OCI-M2 (cell line): ENCODE results near the gene PTPRN.
A peak's percentile ranks its signal among the peaks of the same experiment; 100 is the strongest.
"Not testable (repeated sequence)": the region's sequence is repeated elsewhere in the genome, so short reads cannot be mapped to it uniquely, and the experiment has no call there.

ENCODE experiments used
- DNase-seq: peaks from one replicate; lab custom pipeline; 2025; ENCODE audit not compliant: unreplicated experiment; lab: John Stamatoyannopoulos, UW

PTPRN gene

GRCh38 chr2:219287580-219288265, 21.5 kb downstream of the PTPRN start:
- DNase-seq = no peak

GRCh38 chr2:219287116-219287440, 22.1 kb downstream of the PTPRN start:
- not testable (repeated sequence) for DNase-seq

- no peak for DNase-seq
These were observed 22.6 kb downstream of the PTPRN start for GRCh38 chr2:219286436-219287115.

- no peak for DNase-seq
These were observed 23.2 kb downstream of the PTPRN start for GRCh38 chr2:219285894-219286425.

- DNase-seq = no peak
These were observed 23.8 kb downstream of the PTPRN start for GRCh38 chr2:219285373-219285735.

DNA sequence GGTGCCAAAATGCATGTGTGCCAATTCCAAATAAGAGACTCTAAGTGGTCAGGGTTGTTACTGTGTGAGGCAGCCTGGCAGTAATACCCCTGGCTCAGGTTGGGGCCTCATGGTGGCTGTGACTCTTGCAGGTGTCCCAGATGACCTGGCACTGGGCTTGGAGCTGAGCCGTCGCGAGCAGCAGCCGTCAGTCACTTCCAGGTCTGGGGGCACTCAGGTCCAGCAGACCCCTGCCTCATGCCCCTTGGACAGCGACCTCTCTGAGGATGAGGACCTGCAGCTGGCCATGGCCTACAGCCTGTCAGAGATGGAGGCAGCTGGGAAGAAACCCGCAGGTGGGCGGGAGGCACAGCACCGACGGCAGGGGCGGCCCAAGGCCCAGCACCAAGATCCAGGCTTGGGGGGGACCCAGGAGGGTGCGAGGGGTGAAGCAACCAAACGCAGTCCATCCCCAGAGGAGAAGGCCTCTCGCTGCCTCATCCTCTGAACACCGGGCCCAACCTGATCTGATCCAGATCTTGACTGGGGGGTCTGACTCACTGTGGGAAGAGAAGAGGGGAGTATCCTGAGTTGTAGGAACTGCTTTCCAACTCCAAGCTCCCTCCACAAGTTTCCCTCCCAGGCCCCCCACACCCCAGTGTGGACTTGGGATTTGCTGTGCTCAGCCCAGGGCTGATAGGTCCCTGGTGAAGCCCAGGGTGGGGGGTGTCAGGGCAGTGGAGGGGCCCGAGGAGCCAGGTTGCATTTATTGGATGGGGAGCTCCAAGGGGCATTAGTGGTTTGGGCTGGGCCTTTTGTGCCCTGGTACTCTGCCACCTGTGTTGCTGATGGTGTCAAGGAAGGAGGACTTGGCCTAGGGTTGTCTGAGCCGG, 24.5 kb downstream of the PTPRN start:
- no peak for DNase-seq

- no peak for DNase-seq
These were observed 26.1 kb downstream of the PTPRN start for GRCh38 chr2:219282943-219283581.

DNA sequence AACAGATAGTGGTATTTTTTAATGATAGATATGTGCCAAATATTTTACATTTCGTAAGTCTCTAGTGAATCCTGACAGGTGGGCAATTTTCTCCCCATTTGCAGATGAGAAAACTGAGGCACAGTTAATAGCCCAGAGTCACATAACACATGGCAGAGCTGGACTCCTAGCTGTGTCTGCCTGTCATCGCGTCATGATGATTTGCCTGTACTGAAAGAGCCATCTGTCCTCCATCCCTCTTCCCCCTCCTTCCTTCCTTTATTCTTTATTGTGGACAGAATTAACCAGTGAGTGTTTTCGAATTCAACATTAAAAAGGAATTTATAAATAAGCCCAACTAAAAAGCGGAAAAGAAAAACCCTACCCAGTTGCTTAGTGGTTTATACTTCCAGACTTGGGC, 26.8 kb downstream of the PTPRN start:
- no peak for DNase-seq

DNA sequence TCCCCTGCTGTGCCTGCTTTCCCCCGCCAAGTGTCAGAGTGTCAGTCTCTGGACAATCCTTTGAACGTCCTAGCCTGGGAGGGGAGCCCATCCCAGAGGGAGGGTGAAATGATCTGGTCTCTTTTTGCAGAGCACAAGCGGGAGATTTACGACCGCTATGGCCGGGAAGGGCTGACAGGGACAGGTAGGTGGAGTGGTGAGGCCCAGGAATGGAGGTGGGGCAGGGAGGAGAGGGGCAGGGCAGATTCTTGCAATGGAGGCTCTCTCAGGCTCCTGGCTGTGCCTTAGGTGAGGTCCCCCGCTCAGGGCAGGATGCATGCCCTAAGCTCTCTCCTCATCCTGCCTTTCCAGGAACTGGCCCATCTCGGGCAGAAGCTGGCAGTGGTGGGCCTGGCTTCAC, 27.6 kb downstream of the PTPRN start:
- no peak for DNase-seq

GRCh38 chr2:219280651-219281050, 28.6 kb downstream of the PTPRN start:
- no peak for DNase-seq

- DNase-seq = no peak
These were observed 29.2 kb downstream of the PTPRN start for GRCh38 chr2:219279916-219280516.

DNA sequence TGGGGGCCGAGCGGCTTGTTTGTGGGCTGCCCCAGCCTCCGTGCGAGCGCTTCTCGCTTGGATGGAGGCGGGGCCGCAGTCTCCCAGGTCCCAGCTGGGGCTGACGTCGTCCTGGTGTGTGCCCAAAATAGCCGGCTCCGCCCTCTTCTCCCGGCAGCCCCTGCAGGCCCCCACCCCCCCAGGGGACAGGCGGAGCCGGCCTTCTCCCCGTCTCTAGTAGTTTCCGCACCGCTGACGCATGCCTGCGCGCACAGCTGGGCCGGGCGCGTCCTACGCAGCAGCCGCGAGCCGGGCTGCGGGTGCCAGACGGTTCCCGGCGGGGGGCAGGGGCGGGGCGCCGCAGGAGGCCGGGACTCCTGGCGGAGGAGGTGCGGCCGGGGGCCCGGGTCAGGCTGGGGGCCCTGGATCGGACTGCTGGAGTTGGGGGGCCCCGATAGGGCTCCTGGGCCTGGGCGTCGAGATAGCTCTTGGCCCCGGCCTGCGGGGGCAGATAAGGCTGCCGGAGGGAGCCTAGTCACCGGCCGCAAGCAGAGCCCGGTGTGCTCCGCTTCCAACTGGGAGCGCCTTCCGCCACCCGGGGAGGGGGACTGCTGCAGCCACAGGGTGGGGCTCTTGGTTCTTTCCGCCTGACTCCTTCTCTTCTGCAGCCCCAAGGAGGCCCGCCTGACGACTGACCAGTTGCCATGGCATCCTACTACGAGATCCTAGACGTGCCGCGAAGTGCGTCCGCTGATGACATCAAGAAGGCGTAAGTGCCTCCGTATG, 29.9 kb downstream of the PTPRN start, which contains the start of gene DNAJB2:
Gene DNAJB2 (plus strand): TSS at position 216 of the 765 bp plus-strand sequence. CDS start 468 bp downstream, at position 684.
- peak; percentile 93 for DNase-seq

GRCh38 chr2:219278655-219279150, 30.5 kb downstream of the PTPRN start:
- DNase-seq = no peak

GRCh38 chr2:219277703-219278654, 31.2 kb downstream of the PTPRN start:
- DNase-seq = no peak

DNA sequence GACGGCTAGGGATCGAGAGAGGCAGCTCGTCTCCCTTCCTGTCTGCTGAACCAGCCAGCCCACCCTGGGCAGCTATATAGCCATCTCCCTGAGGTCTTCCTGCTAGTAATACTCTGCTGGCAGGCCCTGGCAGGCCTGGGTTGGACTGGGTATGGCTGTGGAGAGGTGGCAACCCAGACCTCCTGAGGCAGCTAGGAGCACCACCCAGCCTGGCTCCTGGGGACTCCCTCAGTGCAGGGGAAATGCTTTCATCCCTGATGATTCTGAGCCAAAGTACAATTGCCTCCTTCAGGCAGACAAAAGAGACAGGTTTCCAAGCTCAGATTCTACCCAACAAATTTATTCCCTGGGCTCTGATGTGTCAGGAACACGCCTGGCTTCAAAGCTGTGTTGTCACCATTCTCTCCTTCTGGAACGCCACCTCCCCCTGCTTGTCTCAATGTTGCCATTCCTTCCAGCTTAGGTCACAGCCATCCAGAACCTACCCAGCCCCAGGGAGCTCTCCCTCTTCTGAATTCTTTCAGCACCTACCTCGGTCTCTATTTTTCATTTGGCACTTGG, 34.8 kb downstream of the PTPRN start:
- no peak for DNase-seq

DNA sequence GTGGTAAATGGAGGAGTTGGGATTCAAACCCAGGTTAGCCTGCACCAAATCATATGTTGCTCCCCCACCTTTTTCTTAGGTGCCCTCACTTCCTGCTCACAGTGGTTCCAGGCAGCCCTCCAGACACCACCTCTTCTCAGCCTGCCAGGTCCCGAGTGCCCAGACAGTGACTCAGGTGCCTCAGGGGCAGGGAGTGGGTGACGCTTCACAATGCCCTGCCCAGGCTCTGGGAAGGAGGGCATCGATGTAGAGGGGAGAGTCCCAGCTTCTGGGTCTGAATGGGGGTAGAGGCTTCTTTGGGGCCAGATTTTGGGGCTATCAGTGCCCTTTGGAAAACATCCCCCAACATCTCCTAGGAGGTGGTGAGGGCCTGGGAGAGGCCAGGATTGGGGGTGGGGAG, 35.3 kb downstream of the PTPRN start:
- no peak for DNase-seq

- DNase-seq = no peak
These were observed 36.2 kb downstream of the PTPRN start for GRCh38 chr2:219272995-219273394.

- no peak for DNase-seq
These were observed 36.8 kb downstream of the PTPRN start for GRCh38 chr2:219272356-219272755.
